Ovary (tissue), 3 donors: ENCODE results near the gene JAGN1.

Experiments
- CTCF ChIP-seq, 3 donors: fragments of 450-650 bp in 2 of 3; fragments of 200-600 bp in 1 of 3; IDR thresholded peaks; one replicate each; pipeline versions ENCODE4 v1.5.1 to v1.8.0; 2016 to 2022; ENCODE audit warnings: antibody characterized with exemption in 3 of 3, mild to moderate bottlenecking in 1 of 3
- EP300 ChIP-seq: sonication (generic); formaldehyde crosslinking; IDR thresholded peaks from one replicate; pipeline ENCODE4 v1.6.1; 2017; ENCODE audit warnings: antibody characterized with exemption
- POLR2A ChIP-seq: fragments of 450-650 bp; IDR thresholded peaks from one replicate; pipeline ENCODE4 v1.6.1; 2017; ENCODE audit warnings: antibody characterized with exemption, mild to moderate bottlenecking, moderate library complexity
- donor health status: DM: no; HTN: no; CAD: no.

- no peak for TF ChIP-seq CTCF (IDR thresholded peaks at IDR 0.05)
- no peak for TF ChIP-seq POLR2A
- TF ChIP-seq EP300 = no peak
Measured at GRCh38 chr3:9855594-9855993, 34.8 kb upstream of the JAGN1 start.
